GM12878 (cell line): ENCODE results near the gene PEX11A. TPM values are rescaled to one million over a fixed set of nuclear protein-coding genes. Genes with fewer than 3 reads are reported as not detected.

Experiments
- ATAC-seq: fragments of 200-7000 bp; cut with Tn5 transposase; 3 replicates; pipeline ENCODE4 v1.9.1; 2020; ENCODE audit warnings: mild to moderate bottlenecking, moderate library complexity
- BruUV-seq: library from RNA; stranded (reverse); fragments of 400-500 nt; replicated peaks from 2 replicates; lab custom pipeline; 2021; lab: Mats Ljungman, UMichigan
- CTCF ChIA-PET: fragments of 300-600 bp; sonication (Branson Sonifier 250); formaldehyde crosslinking; extraction: SDS; loops from one replicate; lab custom pipeline; 2021; ENCODE audit warnings: inconsistent platforms; lab: Yijun Ruan, JAX
- POLR2A ChIA-PET: fragments of 350-600 bp; formaldehyde crosslinking; extraction: SDS; loops from one replicate; lab custom pipeline; 2021; ENCODE audit warnings: inconsistent platforms; lab: Charles Lee
- RAD21 ChIA-PET: fragments of 300-600 bp; sonication (Branson Sonifier 250); formaldehyde crosslinking; loops from one replicate; lab custom pipeline; 2023; ENCODE audit warnings: antibody characterized with exemption; ENCODE audit not compliant: unreplicated experiment; lab: Charles Lee
- SMC1A ChIA-PET: fragments of 300-600 bp; sonication (Branson Sonifier 250); formaldehyde crosslinking; loops from one replicate; lab custom pipeline; 2023; ENCODE audit not compliant: unreplicated experiment, uncharacterized antibody; lab: Charles Lee
- DNase-seq: peaks from one replicate; pipeline ENCODE4 v3.0.0-alpha.2; 2011; ENCODE audit warnings: low read depth, low spot score
- FAIRE-seq: peaks from 3 replicates; lab custom pipeline; 2011; peaks lifted over from hg19 to GRCh38; lab: Jason Lieb, UNC
- H2AFZ ChIP-seq: 2 replicates; pipeline ENCODE4 v1.6.0; 2011; ENCODE audit warnings: low read depth, low read length, control low read depth; ENCODE audit not compliant: control insufficient read depth
- H3K27ac ChIP-seq: 2 replicates; pipeline ENCODE4 v1.5.1; 2011; ENCODE audit warnings: control low read depth; ENCODE audit not compliant: control insufficient read depth, insufficient read depth
- H3K27me3 ChIP-seq, 2 experiments: replicated peaks in 1 of 2; 2 replicates each; pipeline versions ENCODE4 v1.6.0 to v1.6.1; 2011; ENCODE audit warnings: low read length in 1 of 2; ENCODE audit not compliant: control insufficient read depth in 2 of 2, insufficient read depth in 2 of 2
- H3K36me3 ChIP-seq, 2 experiments: 2 replicates each; pipeline ENCODE4 v1.5.1; 2011; ENCODE audit warnings: low read length in 1 of 2; ENCODE audit not compliant: control insufficient read depth in 2 of 2, insufficient read depth in 2 of 2
- H3K4me1 ChIP-seq: 2 replicates; pipeline ENCODE4 v1.6.1; 2011; ENCODE audit warnings: mild to moderate bottlenecking, low read length, moderate library complexity, mixed read lengths; ENCODE audit not compliant: control insufficient read depth, insufficient read depth
- H3K4me2 ChIP-seq: 2 replicates; pipeline ENCODE4 v1.6.0; 2011; ENCODE audit warnings: control low read depth; ENCODE audit not compliant: control insufficient read depth, insufficient read depth
- H3K4me3 ChIP-seq: fragments of 200-600 bp; sonication (generic); 2 replicates; pipeline ENCODE4 v1.5.1; 2016
- H3K79me2 ChIP-seq: 2 replicates; pipeline ENCODE4 v1.6.0; 2011; ENCODE audit warnings: low read length; ENCODE audit not compliant: control insufficient read depth, insufficient read depth
- H3K9ac ChIP-seq: 2 replicates; pipeline ENCODE4 v1.8.0; 2011; ENCODE audit warnings: low read length, control low read depth, mixed read lengths; ENCODE audit not compliant: control insufficient read depth, insufficient read depth
- H3K9me3 ChIP-seq: replicated peaks from 3 replicates; pipeline ENCODE4 v1.5.1; 2011; ENCODE audit warnings: mild to moderate bottlenecking, low read length; ENCODE audit not compliant: control insufficient read depth, insufficient read depth
- H4K20me1 ChIP-seq: 2 replicates; pipeline ENCODE4 v1.6.0; 2011; ENCODE audit not compliant: control insufficient read depth, insufficient read depth
- CBFB ChIP-seq: IDR thresholded peaks from 2 replicates; pipeline ENCODE4 v1.6.1; 2016; ENCODE audit warnings: antibody characterized with exemption, low read depth
- EGR1 ChIP-seq, 2 experiments: IDR thresholded peaks; 1 replicate in 1 of 2; 2 replicates in 1 of 2; pipeline ENCODE4 v1.6.1; 2011 to 2012; ENCODE audit warnings: low read depth in 2 of 2, low read length in 2 of 2, borderline replicate concordance in 1 of 2, mild to moderate bottlenecking in 1 of 2, moderate library complexity in 1 of 2
- EP300 ChIP-seq, 2 experiments: fragments of 150-350 bp in 1 of 2; IDR thresholded peaks; 2 replicates each; pipeline ENCODE4 v1.6.1; 2011 to 2012; ENCODE audit warnings: low read depth in 2 of 2, low read length in 2 of 2, borderline replicate concordance in 1 of 2, improper control_type of control experiment in 1 of 2, inconsistent platforms in 1 of 2; ENCODE audit not compliant: control insufficient read depth in 1 of 2
- MYB ChIP-seq: fragments of 150-350 bp; IDR thresholded peaks from 2 replicates; pipeline ENCODE4 v1.6.1; 2014; ENCODE audit warnings: mild to moderate bottlenecking, low read depth, low read length, borderline replicate concordance
- SIX5 ChIP-seq: IDR thresholded peaks from 2 replicates; pipeline ENCODE4 v1.6.1; 2011; ENCODE audit warnings: mild to moderate bottlenecking, low read depth, low read length, moderate library complexity; ENCODE audit not compliant: severe bottlenecking
- SP1 ChIP-seq: IDR thresholded peaks from one replicate; pipeline ENCODE4 v1.6.1; 2011; ENCODE audit warnings: low read depth, low read length
- STAT1 ChIP-seq: fragments of 450-650 bp; conservative IDR thresholded peaks from 2 replicates; pipeline ENCODE4 v1.6.1; 2014; ENCODE audit warnings: antibody characterized with exemption, mild to moderate bottlenecking
- ZNF217 ChIP-seq: fragments of 450-650 bp; IDR thresholded peaks from 2 replicates; pipeline ENCODE4 v1.6.1; 2017; ENCODE audit warnings: antibody characterized with exemption, mild to moderate bottlenecking
- WGBS: methylation state at CpG from one replicate; pipeline ENCODE4 v1.1.6; 2016; ENCODE audit warnings: low lambda C conversion rate; ENCODE audit not compliant: insufficient replicate concordance, insufficient coverage; ENCODE audit errors: missing lambda C conversion rate; 5-methylcytosine and 5-hydroxymethylcytosine counted together
- in situ Hi-C: fragments of 300-500 bp; cut with MboI; formaldehyde crosslinking; loops from 9 replicates; pipeline ENCODE4 v1.14.3; 2018; ENCODE audit warnings: mixed read lengths
- intact Hi-C: fragments of 100-400 bp; cut with micrococcal nuclease; formaldehyde crosslinking; loops from one replicate; pipeline ENCODE4 v1.14.2; 2022; ENCODE audit not compliant: unreplicated experiment
- polyA plus RNA-seq, 11 experiments: library from polyadenylated mRNA; depleted of rRNA in 4 of 11; unstranded in 6 of 11; stranded (reverse) in 5 of 11; fragments of >200 nt; fragmentation: Nextera tagmentation in 4 of 11; fragmentation: Illumina TruSeq in 1 of 11; extraction: Ambion mirVana in 4 of 11; extraction: Trizol in 1 of 11; gene quantifications; 1 replicate in 1 of 11; 2 replicates in 10 of 11; pipeline versions ENCODE4 v1.2.1 to v1.2.3, GENCODE V29; 2011 to 2016; ENCODE audit warnings: inconsistent platforms in 2 of 11, missing spikeins in 2 of 11, low read depth in 1 of 11
- total RNA-seq, 4 experiments: library from RNA; depleted of rRNA in 3 of 4; stranded (reverse); fragments of >200 nt in 3 of 4; fragmentation: Illumina TruSeq in 1 of 4; extraction: Trizol in 1 of 4; gene quantifications; 2 replicates each; pipeline versions ENCODE4 v1.2.1 to v1.2.3, GENCODE V29; 2013 to 2021
- TF ChIP-seq, protein P1 (sequence below): IDR thresholded peaks from 2 replicates; pipeline ENCODE4 v1.6.1; 2012; ENCODE audit warnings: low read depth, low read length, improper control_type of control experiment
- TF ChIP-seq, protein P2 (sequence below): fragments of 150-350 bp; IDR thresholded peaks from 2 replicates; pipeline ENCODE4 v1.6.1; 2016; ENCODE audit warnings: low read depth, low read length

The PEX11A gene
- total and polyA plus RNA-seq, 10 of the 15 experiments (the other 5 are each of a cell fraction or from before 2014, with no cell fraction given), result 1.4 to 2.8 (median 2.0) TPM

DNA sequence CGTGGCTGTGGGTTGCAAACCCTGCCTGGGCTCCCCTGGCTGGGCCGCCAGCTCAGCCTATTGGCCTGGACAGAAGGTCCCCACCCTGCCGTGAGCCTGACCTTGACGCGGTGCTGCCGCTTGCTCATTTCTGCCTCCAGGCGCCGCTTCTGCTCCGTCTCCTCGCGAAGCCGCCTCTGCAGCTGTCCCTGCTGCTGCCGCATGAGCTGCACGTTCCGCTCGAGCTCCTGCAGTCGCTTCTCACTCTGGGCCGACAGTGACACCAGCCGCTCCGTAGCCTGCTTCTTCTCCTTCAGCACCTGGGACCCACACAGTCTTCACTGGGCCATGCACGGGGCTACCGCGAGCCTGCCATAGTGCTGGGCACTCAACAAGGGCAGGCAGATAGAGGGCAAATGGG, 57.0 kb downstream of the PEX11A start:
- intact Hi-C loops, result no loop called here
- CTCF ChIA-PET, result no interaction called here
- Histone ChIP-seq H3K27ac (no peak overlapping the region), H3K4me1 (no peaks in the 10 kb centered on the region), H3K79me2 (no peaks in the 10 kb centered on the region), H3K4me2 (no peak overlapping the region)
- BruUV-seq, result no TSS peak
- SMC1A ChIA-PET, result no interaction called here
- TF ChIP-seq CBFB, result no peak
- no peak for TF ChIP-seq SIX5
- TF ChIP-seq, protein P1, sequence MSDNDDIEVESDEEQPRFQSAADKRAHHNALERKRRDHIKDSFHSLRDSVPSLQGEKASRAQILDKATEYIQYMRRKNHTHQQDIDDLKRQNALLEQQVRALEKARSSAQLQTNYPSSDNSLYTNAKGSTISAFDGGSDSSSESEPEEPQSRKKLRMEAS, result no peak
- TF ChIP-seq EP300 (IDR thresholded peaks at IDR 0.05; ENCODE audit: borderline replicate concordance in 1 of 2, control insufficient read depth in 1 of 2, low read depth in 2 of 2, low read length in 2 of 2), result no peak
- no peak for TF ChIP-seq STAT1
- TF ChIP-seq, protein P2, sequence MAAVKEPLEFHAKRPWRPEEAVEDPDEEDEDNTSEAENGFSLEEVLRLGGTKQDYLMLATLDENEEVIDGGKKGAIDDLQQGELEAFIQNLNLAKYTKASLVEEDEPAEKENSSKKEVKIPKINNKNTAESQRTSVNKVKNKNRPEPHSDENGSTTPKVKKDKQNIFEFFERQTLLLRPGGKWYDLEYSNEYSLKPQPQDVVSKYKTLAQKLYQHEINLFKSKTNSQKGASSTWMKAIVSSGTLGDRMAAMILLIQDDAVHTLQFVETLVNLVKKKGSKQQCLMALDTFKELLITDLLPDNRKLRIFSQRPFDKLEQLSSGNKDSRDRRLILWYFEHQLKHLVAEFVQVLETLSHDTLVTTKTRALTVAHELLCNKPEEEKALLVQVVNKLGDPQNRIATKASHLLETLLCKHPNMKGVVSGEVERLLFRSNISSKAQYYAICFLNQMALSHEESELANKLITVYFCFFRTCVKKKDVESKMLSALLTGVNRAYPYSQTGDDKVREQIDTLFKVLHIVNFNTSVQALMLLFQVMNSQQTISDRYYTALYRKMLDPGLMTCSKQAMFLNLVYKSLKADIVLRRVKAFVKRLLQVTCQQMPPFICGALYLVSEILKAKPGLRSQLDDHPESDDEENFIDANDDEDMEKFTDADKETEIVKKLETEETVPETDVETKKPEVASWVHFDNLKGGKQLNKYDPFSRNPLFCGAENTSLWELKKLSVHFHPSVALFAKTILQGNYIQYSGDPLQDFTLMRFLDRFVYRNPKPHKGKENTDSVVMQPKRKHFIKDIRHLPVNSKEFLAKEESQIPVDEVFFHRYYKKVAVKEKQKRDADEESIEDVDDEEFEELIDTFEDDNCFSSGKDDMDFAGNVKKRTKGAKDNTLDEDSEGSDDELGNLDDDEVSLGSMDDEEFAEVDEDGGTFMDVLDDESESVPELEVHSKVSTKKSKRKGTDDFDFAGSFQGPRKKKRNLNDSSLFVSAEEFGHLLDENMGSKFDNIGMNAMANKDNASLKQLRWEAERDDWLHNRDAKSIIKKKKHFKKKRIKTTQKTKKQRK, result no peak
- no peak for TF ChIP-seq SP1
- no peak for TF ChIP-seq ZNF217
- TF ChIP-seq EGR1 (IDR thresholded peaks at IDR 0.05; ENCODE audit: borderline replicate concordance in 1 of 2, low read depth in 2 of 2, low read length in 2 of 2), result no peak
- no peak for TF ChIP-seq MYB
- TF ChIP-seq, all 136 proteins: peak for 0
- in situ Hi-C loops, result no loop called here
- Histone ChIP-seq H3K4me3 (no peak overlapping the region), H4K20me1 (no peaks in the 10 kb centered on the region), H3K9ac (no peak overlapping the region), H3K9me3 (no peaks in the 10 kb centered on the region; the same call in 2 of the 3 replicates), H3K27me3 (no peaks in the 10 kb centered on the region), H3K36me3 (peaks cover 12 to 17% of the 10 kb centered on the region in 2 experiments), H2AFZ (no peak overlapping the region)
- DNase-seq (no peak), FAIRE-seq (no peak), ATAC-seq (no peak)
- ChIA-PET POLR2A (no interaction called here), RAD21 (no interaction called here)
- 93% methylated on average over 23 of the region's 23 CpGs for WGBS
